Measurements from ENCODE around the gene LARP1.

LARP1 gene

GRCh38 chr5:154858297-154858971, 103.3 kb downstream of the LARP1 start, which contains the start of gene CNOT8:
Gene CNOT8 (plus strand): TSS chr5:154858627. CDS start chr5:154863279, 4,652 bp downstream.
- peak; percentile 98 for DNase-seq (ENCODE audit: low spot score)

- DNase-seq (ENCODE audit: low spot score): no peak
Observed at GRCh38 chr5:154858972-154859871, 104.0 kb downstream of the LARP1 start.

DNA sequence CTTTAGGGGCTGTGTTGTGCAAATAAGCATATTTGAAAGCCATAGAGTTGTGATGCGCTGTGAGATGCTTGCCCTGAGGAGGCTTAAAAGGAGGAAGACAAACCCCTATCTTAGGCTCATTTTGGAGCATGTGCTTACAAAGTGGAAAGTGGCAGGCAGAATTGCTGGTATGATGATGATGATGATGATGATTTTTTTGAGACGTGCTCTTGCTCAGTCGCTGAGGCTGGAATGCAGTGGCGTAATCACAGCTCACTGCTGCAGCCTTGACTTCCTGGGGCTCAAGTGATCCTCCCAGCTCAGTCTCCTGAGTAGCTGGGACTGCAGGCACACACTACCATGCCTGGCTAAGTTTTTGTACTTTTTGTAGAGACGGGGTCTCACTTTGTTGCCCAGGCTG, 104.9 kb downstream of the LARP1 start:
- no peak for DNase-seq (ENCODE audit: low spot score)

- DNase-seq (ENCODE audit: low spot score): no peak
Observed at GRCh38 chr5:154860765-154861164, 105.6 kb downstream of the LARP1 start.

- DNase-seq (ENCODE audit: low spot score): no peak
Observed at GRCh38 chr5:154861946-154862345, 106.8 kb downstream of the LARP1 start.

GRCh38 chr5:154862766-154863165, 107.6 kb downstream of the LARP1 start:
- no peak for DNase-seq (ENCODE audit: low spot score)

DNA sequence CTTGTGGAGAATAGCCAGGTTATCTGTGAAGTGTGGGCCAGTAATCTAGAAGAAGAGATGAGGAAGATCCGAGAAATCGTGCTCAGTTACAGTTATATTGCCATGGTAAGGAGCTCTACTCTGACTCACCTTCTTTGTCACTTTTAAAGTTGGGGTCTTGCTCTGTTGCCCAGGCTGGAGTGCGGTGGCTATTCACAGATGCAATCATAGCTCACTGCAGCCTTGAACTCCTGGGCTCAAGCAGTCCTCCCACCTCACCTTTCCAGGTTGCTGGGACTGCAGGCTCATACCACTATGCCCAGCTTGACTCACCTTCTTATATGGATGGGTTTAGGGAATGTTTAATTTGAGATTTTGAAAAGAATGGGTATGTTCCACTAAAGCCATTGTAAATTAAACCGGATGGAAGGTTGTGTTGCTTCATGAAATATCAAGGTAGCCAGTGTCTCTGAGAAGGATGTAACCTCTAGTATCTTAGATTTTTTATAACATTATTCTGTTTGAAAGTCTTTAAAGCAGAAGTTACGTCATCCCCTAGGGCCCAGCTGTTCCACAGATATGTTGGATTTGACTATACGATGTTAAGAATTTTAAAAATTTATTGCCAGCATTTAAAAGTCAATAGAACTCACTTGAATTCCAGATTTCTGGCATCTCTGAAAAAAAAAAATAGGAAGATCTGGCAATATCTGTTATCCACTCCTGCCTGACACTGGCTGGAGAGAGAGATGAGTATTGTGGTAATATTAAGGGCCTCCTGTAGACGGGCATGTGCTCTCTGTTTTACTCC, 108.3 kb downstream of the LARP1 start:
- DNase-seq (ENCODE audit: low spot score): no peak

GRCh38 chr5:154865466-154866184, 110.4 kb downstream of the LARP1 start:
- no peak for DNase-seq (ENCODE audit: low spot score)

DNA sequence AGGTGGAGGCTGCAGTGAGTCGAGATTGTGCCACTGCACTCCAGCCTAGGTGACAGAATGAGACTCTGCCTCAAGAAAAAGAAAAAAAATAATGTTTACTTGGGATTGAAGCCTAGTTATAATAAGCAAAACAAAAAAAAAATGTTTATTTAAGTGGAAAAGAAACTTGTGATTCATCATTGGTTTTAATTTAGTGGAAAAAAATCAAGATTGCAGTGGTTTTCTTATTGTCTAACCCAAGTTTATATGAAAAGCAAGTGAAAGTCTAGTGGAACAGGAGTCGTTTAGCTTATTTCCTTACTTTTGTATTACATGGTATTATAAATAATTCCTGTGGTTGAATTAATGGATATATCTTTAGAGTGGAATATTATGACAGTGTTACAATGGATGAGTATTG, 111.7 kb downstream of the LARP1 start:
- no peak for DNase-seq (ENCODE audit: low spot score)

All from putamen (tissue), 1 donor.